ENCODE results near the gene SIM2. TPM values are rescaled to one million over a fixed set of nuclear protein-coding genes. Genes with fewer than 3 reads are reported as not detected.

Gene SIM2
- total RNA-seq, 1 donor from 2014 or later = not detected

DNA sequence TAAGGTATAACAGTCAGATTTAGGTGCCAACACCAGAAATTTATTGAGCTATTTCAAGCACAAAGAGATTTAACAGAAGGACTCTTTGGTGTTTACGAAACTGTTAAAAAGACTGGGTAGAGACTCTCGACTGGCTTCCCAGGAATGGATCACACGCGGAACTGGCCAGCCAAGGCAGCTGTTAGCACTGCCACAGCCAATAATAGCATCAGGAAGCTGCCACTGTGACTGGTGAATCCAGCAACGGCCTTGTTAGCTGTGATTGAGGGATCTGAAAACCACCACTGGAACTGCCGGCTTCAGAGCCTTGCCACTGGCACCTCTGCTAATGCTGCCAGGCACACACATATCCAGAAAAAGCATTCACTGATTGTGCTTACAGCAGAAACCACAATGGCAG is 10.6 kb upstream of the SIM2 start:
- DNase-seq = no peak
- H3K4me1 ChIP-seq = peaks cover 18% of the 10 kb centered on the region
- no peaks in the 10 kb centered on the region for H3K9me3 ChIP-seq (replicated peaks)
- H3K27ac ChIP-seq (replicated peaks) = peak overlapping the region; percentile 28
- H3K36me3 ChIP-seq = no peaks in the 10 kb centered on the region
- no peak overlapping the region for H3K4me3 ChIP-seq
- intact Hi-C loops (cut with micrococcal nuclease) = no loop called here
- no peak for TF ChIP-seq CTCF (IDR thresholded peaks at IDR 0.05; ENCODE audit: borderline replicate concordance)
- peaks cover 91% of the 10 kb centered on the region for H3K27me3 ChIP-seq (ENCODE audit: low read depth)

- Histone ChIP-seq H3K4me1 (peaks cover 17% of the 10 kb centered on the region), H3K27ac (replicated peaks) (no peak overlapping the region), H3K4me3 (no peak overlapping the region), H3K27me3 (ENCODE audit: low read depth) (peaks cover 91% of the 10 kb centered on the region), H3K9me3 (replicated peaks) (no peaks in the 10 kb centered on the region), H3K36me3 (no peaks in the 10 kb centered on the region)
- no peak for TF ChIP-seq CTCF (IDR thresholded peaks at IDR 0.05; ENCODE audit: borderline replicate concordance)
- intact Hi-C loops (cut with micrococcal nuclease) = no loop called here
- DNase-seq = no peak
Observed at GRCh38 chr21:36689324-36689723, 9.6 kb upstream of the SIM2 start.

GRCh38 chr21:36690628-36691554 is 8.0 kb upstream of the SIM2 start:
- no peak for TF ChIP-seq CTCF (IDR thresholded peaks at IDR 0.05; ENCODE audit: borderline replicate concordance)
- H3K27ac ChIP-seq (replicated peaks) = no peak overlapping the region
- no peaks in the 10 kb centered on the region for H3K36me3 ChIP-seq
- no peaks in the 10 kb centered on the region for H3K9me3 ChIP-seq (replicated peaks)
- H3K27me3 ChIP-seq (ENCODE audit: low read depth) = peaks cover 97% of the 10 kb centered on the region
- H3K4me3 ChIP-seq = no peak overlapping the region
- H3K4me1 ChIP-seq = peaks cover 16% of the 10 kb centered on the region
- intact Hi-C loops (cut with micrococcal nuclease) = no loop called here
- no peak for DNase-seq

DNA sequence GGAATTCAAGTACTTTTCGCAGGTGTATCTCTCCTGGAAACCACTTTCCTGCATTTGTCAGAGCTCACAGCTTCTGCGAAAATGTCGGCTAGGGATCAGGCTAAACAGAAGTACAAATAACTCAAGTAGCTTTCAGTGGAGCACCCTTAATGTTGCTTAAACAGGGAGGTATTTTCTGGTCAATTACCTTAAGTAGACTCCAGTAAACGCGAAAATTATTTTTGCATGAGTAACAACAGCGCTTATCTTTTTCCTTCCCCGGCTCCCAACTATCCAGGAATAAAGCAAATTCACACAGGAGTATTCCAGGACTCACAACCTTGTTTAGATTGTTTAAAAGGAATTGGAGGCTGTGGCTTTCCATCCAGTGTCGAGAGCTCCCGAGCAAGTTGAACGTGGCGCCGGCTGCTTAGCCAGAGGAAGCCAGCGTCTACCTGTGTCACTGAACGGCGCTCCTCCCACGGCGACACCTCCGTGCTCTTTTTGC is 7.3 kb upstream of the SIM2 start:
- H3K4me1 ChIP-seq = peaks cover 19% of the 10 kb centered on the region
- H3K4me3 ChIP-seq = no peak overlapping the region
- H3K27me3 ChIP-seq (ENCODE audit: low read depth) = peaks cover 99% of the 10 kb centered on the region
- H3K27ac ChIP-seq (replicated peaks) = no peak overlapping the region
- no peak for TF ChIP-seq CTCF (IDR thresholded peaks at IDR 0.05; ENCODE audit: borderline replicate concordance)
- intact Hi-C loops (cut with micrococcal nuclease) = no loop called here
- DNase-seq = no peak
- H3K9me3 ChIP-seq (replicated peaks) = no peaks in the 10 kb centered on the region
- H3K36me3 ChIP-seq = no peaks in the 10 kb centered on the region

DNA sequence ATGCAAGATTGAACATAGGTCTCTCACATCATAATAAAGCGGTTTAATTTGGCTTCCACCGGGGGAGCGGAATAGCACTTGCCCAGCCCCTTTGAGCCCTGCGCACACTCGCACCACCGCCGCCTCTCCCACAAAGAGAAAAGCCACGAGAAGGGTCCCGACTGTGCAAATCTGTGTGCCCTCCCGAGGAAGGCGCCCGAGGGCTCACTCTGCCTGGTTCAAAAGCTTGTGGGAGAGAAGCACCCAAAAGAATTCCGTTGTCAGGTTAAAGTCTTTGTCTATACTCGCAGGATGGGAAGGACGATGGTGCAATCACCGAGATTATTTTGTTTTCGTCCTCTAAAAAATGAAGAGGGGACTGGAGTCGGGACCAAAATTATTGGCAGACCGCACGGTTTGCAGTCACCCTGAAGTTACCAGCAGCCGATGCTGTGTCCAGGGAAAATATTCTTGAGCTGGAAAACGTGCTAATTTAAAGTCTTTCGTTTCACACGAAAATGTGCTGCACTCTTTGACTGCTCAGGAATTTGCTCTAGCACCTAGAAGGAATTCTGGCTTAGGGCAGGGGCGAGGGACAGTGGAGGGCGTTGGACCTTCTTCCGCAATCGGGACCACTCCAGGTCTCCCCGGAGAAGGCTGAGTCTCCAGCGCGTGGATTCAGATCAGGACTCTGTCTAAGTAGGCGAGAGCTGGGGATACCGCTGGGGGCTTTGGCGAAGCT is 6.6 kb upstream of the SIM2 start:
- Histone ChIP-seq H3K4me3 (no peak overlapping the region), H3K36me3 (no peaks in the 10 kb centered on the region)
- DNase-seq = no peak

More for the DNA sequence above, 6.6 kb upstream of the SIM2 start:
- TF ChIP-seq CTCF (IDR thresholded peaks at IDR 0.05; ENCODE audit: borderline replicate concordance) = no peak
- Histone ChIP-seq H3K4me1 (peaks cover 25% of the 10 kb centered on the region), H3K27me3 (ENCODE audit: low read depth) (peaks cover 99% of the 10 kb centered on the region), H3K9me3 (replicated peaks) (no peaks in the 10 kb centered on the region), H3K27ac (replicated peaks) (no peak overlapping the region)
- intact Hi-C loops (cut with micrococcal nuclease) = no loop called here

Measured in left ventricle myocardium inferior (tissue), 1 donor.